SKM-1 (cell line): ENCODE data around the gene CCDC12.

ENCODE experiments used
- DNase-seq: peaks from one replicate; lab custom pipeline; 2025; ENCODE audit not compliant: unreplicated experiment; lab: John Stamatoyannopoulos, UW

The CCDC12 gene

GRCh38 chr3:46878781-46879436 lies 97.6 kb downstream of the CCDC12 start:
- no peak for DNase-seq

- no peak for DNase-seq
Measured at GRCh38 chr3:46877406-46878125, 99.0 kb downstream of the CCDC12 start, which contains the start of gene PTH1R. Gene PTH1R, plus strand, starts transcription at chr3:46877721. Its CDS starts 5,839 bp downstream, at chr3:46883560.

GRCh38 chr3:46876313-46877300 lies 99.9 kb downstream of the CCDC12 start:
- no peak for DNase-seq

GRCh38 chr3:46875560-46875959 lies 101.0 kb downstream of the CCDC12 start:
- no peak for DNase-seq

GRCh38 chr3:46874430-46874829 lies 102.1 kb downstream of the CCDC12 start:
- DNase-seq = no peak

GRCh38 chr3:46873521-46873920 lies 103.0 kb downstream of the CCDC12 start:
- DNase-seq = no peak
